ENCODE results near the gene GPR39.

DNA sequence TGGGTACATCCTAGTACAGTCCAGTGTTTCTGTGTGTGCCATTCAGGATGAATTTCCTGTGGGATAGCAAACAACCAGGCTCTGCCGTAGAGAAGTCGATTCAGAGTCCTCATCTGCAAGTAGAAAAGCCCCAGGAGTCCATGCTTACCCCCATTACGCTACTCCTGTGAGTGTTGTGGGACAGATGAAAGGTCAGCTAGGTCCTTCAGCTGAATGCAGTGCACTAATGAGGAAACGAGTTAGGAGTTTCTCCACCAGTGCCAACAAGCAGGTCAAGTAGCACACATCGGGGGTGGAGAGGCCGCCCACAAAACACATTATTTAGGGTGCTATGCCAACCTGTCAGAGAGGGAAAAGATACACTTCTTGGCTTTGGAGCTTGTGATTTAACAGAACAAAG, 2.5 kb upstream of the GPR39 start:
- TF ChIP-seq, protein P1, sequence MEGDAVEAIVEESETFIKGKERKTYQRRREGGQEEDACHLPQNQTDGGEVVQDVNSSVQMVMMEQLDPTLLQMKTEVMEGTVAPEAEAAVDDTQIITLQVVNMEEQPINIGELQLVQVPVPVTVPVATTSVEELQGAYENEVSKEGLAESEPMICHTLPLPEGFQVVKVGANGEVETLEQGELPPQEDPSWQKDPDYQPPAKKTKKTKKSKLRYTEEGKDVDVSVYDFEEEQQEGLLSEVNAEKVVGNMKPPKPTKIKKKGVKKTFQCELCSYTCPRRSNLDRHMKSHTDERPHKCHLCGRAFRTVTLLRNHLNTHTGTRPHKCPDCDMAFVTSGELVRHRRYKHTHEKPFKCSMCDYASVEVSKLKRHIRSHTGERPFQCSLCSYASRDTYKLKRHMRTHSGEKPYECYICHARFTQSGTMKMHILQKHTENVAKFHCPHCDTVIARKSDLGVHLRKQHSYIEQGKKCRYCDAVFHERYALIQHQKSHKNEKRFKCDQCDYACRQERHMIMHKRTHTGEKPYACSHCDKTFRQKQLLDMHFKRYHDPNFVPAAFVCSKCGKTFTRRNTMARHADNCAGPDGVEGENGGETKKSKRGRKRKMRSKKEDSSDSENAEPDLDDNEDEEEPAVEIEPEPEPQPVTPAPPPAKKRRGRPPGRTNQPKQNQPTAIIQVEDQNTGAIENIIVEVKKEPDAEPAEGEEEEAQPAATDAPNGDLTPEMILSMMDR (IDR thresholded peaks at IDR 0.05), result no peak
- TF ChIP-seq POLR2A (IDR thresholded peaks at IDR 0.05), result no peak
- TF ChIP-seq POLR2AphosphoS5 (IDR thresholded peaks at IDR 0.05), result no peak
